Measurements from ENCODE around the gene MAGEA9B.
"Not testable (repeated sequence)": the region's sequence is repeated elsewhere in the genome, so short reads cannot be mapped to it uniquely, and the experiment has no call there.

DNA sequence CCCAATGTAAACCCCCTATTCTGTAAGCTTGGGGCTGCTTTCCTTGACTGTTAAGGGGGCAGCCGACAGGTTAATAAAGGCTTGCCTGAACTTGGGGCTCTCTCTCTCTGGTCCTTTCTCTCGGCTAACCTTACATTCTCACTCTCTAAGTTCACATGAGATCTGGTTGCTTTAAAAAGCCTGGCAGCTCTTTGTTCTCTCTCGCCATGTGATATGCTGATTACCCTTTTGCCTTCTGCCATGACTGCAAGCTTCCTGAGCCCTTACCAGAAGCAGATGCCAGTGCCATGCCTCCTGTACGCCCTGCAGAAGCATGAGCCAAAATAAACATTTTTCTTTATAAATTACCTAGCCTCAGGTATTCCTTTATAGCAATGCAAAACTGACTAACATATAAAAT, 32.0 kb downstream of the MAGEA9B start:
- TF ChIP-seq, protein P1, sequence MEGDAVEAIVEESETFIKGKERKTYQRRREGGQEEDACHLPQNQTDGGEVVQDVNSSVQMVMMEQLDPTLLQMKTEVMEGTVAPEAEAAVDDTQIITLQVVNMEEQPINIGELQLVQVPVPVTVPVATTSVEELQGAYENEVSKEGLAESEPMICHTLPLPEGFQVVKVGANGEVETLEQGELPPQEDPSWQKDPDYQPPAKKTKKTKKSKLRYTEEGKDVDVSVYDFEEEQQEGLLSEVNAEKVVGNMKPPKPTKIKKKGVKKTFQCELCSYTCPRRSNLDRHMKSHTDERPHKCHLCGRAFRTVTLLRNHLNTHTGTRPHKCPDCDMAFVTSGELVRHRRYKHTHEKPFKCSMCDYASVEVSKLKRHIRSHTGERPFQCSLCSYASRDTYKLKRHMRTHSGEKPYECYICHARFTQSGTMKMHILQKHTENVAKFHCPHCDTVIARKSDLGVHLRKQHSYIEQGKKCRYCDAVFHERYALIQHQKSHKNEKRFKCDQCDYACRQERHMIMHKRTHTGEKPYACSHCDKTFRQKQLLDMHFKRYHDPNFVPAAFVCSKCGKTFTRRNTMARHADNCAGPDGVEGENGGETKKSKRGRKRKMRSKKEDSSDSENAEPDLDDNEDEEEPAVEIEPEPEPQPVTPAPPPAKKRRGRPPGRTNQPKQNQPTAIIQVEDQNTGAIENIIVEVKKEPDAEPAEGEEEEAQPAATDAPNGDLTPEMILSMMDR (IDR thresholded peaks at IDR 0.05; ENCODE audit: insufficient read depth, low read length), result not testable (repeated sequence)
- not testable (repeated sequence) for TF ChIP-seq POLR2AphosphoS5 (IDR thresholded peaks at IDR 0.05; ENCODE audit: low read depth); SPI1 (IDR thresholded peaks at IDR 0.05; ENCODE audit: borderline replicate concordance, low read depth); GABPA (IDR thresholded peaks at IDR 0.05; ENCODE audit: low read depth)
- TF ChIP-seq, protein P2, sequence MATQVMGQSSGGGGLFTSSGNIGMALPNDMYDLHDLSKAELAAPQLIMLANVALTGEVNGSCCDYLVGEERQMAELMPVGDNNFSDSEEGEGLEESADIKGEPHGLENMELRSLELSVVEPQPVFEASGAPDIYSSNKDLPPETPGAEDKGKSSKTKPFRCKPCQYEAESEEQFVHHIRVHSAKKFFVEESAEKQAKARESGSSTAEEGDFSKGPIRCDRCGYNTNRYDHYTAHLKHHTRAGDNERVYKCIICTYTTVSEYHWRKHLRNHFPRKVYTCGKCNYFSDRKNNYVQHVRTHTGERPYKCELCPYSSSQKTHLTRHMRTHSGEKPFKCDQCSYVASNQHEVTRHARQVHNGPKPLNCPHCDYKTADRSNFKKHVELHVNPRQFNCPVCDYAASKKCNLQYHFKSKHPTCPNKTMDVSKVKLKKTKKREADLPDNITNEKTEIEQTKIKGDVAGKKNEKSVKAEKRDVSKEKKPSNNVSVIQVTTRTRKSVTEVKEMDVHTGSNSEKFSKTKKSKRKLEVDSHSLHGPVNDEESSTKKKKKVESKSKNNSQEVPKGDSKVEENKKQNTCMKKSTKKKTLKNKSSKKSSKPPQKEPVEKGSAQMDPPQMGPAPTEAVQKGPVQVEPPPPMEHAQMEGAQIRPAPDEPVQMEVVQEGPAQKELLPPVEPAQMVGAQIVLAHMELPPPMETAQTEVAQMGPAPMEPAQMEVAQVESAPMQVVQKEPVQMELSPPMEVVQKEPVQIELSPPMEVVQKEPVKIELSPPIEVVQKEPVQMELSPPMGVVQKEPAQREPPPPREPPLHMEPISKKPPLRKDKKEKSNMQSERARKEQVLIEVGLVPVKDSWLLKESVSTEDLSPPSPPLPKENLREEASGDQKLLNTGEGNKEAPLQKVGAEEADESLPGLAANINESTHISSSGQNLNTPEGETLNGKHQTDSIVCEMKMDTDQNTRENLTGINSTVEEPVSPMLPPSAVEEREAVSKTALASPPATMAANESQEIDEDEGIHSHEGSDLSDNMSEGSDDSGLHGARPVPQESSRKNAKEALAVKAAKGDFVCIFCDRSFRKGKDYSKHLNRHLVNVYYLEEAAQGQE (IDR thresholded peaks at IDR 0.05; ENCODE audit: insufficient replicate concordance, low read depth), result not testable (repeated sequence)
